ENCODE data around the gene IL37. TPM values are rescaled to one million over a fixed set of nuclear protein-coding genes. Genes with fewer than 3 reads are reported as not detected.
A peak's percentile ranks its signal among the peaks of the same experiment; 100 is the strongest.
"Not testable (repeated sequence)": the region's sequence is repeated elsewhere in the genome, so short reads cannot be mapped to it uniquely, and the experiment has no call there.

IL37 gene
- total RNA-seq, 1 experiment from 2014 or later = not detected

GRCh38 chr2:112912403-112912802, 1.4 kb downstream of the IL37 start:
- in situ Hi-C loops (cut with HindIII; ENCODE audit: low pct_unique_long_range_greater_than_20kb, low sequenced_read_pairs) = no loop called here
- DNase-seq (ENCODE audit: low read depth, low spot score) = no peak

GRCh38 chr2:112915300-112916144, 4.6 kb downstream of the IL37 start:
- in situ Hi-C loops (cut with HindIII; ENCODE audit: low pct_unique_long_range_greater_than_20kb, low sequenced_read_pairs) = no loop called here
- no peak for DNase-seq (ENCODE audit: low read depth, low spot score)

- DNase-seq (ENCODE audit: low read depth, low spot score) = no peak
- in situ Hi-C loops (cut with HindIII; ENCODE audit: low pct_unique_long_range_greater_than_20kb, low sequenced_read_pairs) = no loop called here
These were observed 5.2 kb downstream of the IL37 start for GRCh38 chr2:112916145-112916571.

GRCh38 chr2:112916625-112917247, 5.8 kb downstream of the IL37 start:
- no peak for DNase-seq (ENCODE audit: low read depth, low spot score)
- in situ Hi-C loops (cut with HindIII; ENCODE audit: low pct_unique_long_range_greater_than_20kb, low sequenced_read_pairs) = no loop called here

- DNase-seq (ENCODE audit: low read depth, low spot score) = no peak
- in situ Hi-C loops (cut with HindIII; ENCODE audit: low pct_unique_long_range_greater_than_20kb, low sequenced_read_pairs) = no loop called here
These were observed 6.9 kb downstream of the IL37 start for GRCh38 chr2:112917856-112918255.

GRCh38 chr2:112918256-112918655, 7.3 kb downstream of the IL37 start:
- DNase-seq (ENCODE audit: low read depth, low spot score) = no peak
- in situ Hi-C loops (cut with HindIII; ENCODE audit: low pct_unique_long_range_greater_than_20kb, low sequenced_read_pairs) = no loop called here

- in situ Hi-C loops (cut with HindIII; ENCODE audit: low pct_unique_long_range_greater_than_20kb, low sequenced_read_pairs) = no loop called here
- DNase-seq (ENCODE audit: low read depth, low spot score) = no peak
These were observed 8.1 kb downstream of the IL37 start for GRCh38 chr2:112919086-112919485.

- DNase-seq (ENCODE audit: low read depth, low spot score) = peak; percentile 70
- in situ Hi-C loops (cut with HindIII; ENCODE audit: low pct_unique_long_range_greater_than_20kb, low sequenced_read_pairs) = no loop called here
These were observed 10.1 kb downstream of the IL37 start for GRCh38 chr2:112920923-112921532.

- in situ Hi-C loops (cut with HindIII; ENCODE audit: low pct_unique_long_range_greater_than_20kb, low sequenced_read_pairs) = no loop called here
- DNase-seq (ENCODE audit: low read depth, low spot score) = no peak
These were observed 11.0 kb downstream of the IL37 start for GRCh38 chr2:112921982-112922381.

- in situ Hi-C loops (cut with HindIII; ENCODE audit: low pct_unique_long_range_greater_than_20kb, low sequenced_read_pairs) = no loop called here
These were observed 12.4 kb downstream of the IL37 start for GRCh38 chr2:112923237-112923966.

GRCh38 chr2:112923967-112924338, 13.0 kb downstream of the IL37 start:
- DNase-seq (ENCODE audit: low read depth, low spot score) = no peak
- in situ Hi-C loops (cut with HindIII; ENCODE audit: low pct_unique_long_range_greater_than_20kb, low sequenced_read_pairs) = no loop called here

More at GRCh38 chr2:112923237-112923966, 12.4 kb downstream of the IL37 start:
- peak; percentile 64 for DNase-seq (ENCODE audit: low read depth, low spot score)

GRCh38 chr2:112924360-112924759, 13.4 kb downstream of the IL37 start:
- in situ Hi-C loops (cut with HindIII; ENCODE audit: low pct_unique_long_range_greater_than_20kb, low sequenced_read_pairs) = no loop called here
- DNase-seq (ENCODE audit: low read depth, low spot score) = no peak

- in situ Hi-C loops (cut with HindIII; ENCODE audit: low pct_unique_long_range_greater_than_20kb, low sequenced_read_pairs) = no loop called here
- no peak for DNase-seq (ENCODE audit: low read depth, low spot score)
These were observed 13.9 kb downstream of the IL37 start for GRCh38 chr2:112924821-112925220.

GRCh38 chr2:112926707-112927106, 15.7 kb downstream of the IL37 start:
- DNase-seq (ENCODE audit: low read depth, low spot score) = no peak
- in situ Hi-C loops (cut with HindIII; ENCODE audit: low pct_unique_long_range_greater_than_20kb, low sequenced_read_pairs) = no loop called here

- no peak for DNase-seq (ENCODE audit: low read depth, low spot score)
- in situ Hi-C loops (cut with HindIII; ENCODE audit: low pct_unique_long_range_greater_than_20kb, low sequenced_read_pairs) = no loop called here
These were observed 16.8 kb downstream of the IL37 start for GRCh38 chr2:112927745-112928144.

GRCh38 chr2:112933261-112933660, 22.3 kb downstream of the IL37 start:
- in situ Hi-C loops (cut with HindIII; ENCODE audit: low pct_unique_long_range_greater_than_20kb, low sequenced_read_pairs) = no loop called here

GRCh38 chr2:112934117-112934516, 23.2 kb downstream of the IL37 start:
- in situ Hi-C loops (cut with HindIII; ENCODE audit: low pct_unique_long_range_greater_than_20kb, low sequenced_read_pairs) = not testable (repeated sequence)

More at GRCh38 chr2:112933261-112933660, 22.3 kb downstream of the IL37 start:
- no peak for DNase-seq (ENCODE audit: low read depth, low spot score)

GRCh38 chr2:112936927-112937232, 25.9 kb downstream of the IL37 start:
- in situ Hi-C loops (cut with HindIII; ENCODE audit: low pct_unique_long_range_greater_than_20kb, low sequenced_read_pairs) = no loop called here
- no peak for DNase-seq (ENCODE audit: low read depth, low spot score)

More at GRCh38 chr2:112934117-112934516, 23.2 kb downstream of the IL37 start:
- DNase-seq (ENCODE audit: low read depth, low spot score) = not testable (repeated sequence)

Measured in SK-MEL-5 (cell line).